WTC11 (cell line): ENCODE results near the gene FGFR3. TPM values are rescaled to one million over a fixed set of nuclear protein-coding genes. Genes with fewer than 3 reads are reported as not detected.

ENCODE experiments used
- ATAC-seq: fragments of 200-7000 bp; cut with Tn5 transposase; 2 replicates; pipeline ENCODE4 v1.10.0; 2021; ENCODE audit warnings: mild to moderate bottlenecking, moderate library complexity
- CTCF ChIA-PET: fragments of 300-600 bp; sonication (Branson Sonifier 250); formaldehyde crosslinking; loops from one replicate; lab custom pipeline; 2021; ENCODE audit warnings: antibody characterized with exemption; lab: Charles Lee
- POLR2A ChIA-PET: fragments of 350-600 bp; sonication (Branson Sonifier 250); formaldehyde crosslinking; loops from one replicate; lab custom pipeline; 2021; ENCODE audit warnings: antibody characterized with exemption; lab: Charles Lee
- DNase-seq: peaks from one replicate; pipeline ENCODE4 v3.0.0; 2021; ENCODE audit warnings: low spot score
- H3K27ac Mint-ChIP-seq: 2 replicates; pipeline ENCODE4 v1.8.0; 2021; ENCODE audit warnings: mixed read lengths
- H3K27me3 Mint-ChIP-seq: 2 replicates; pipeline ENCODE4 v1.8.0; 2021; ENCODE audit warnings: low read depth, mild to moderate bottlenecking, moderate library complexity, mixed read lengths
- H3K36me3 Mint-ChIP-seq: 2 replicates; pipeline ENCODE4 v1.8.0; 2021; ENCODE audit warnings: mixed read lengths
- H3K4me1 Mint-ChIP-seq: 2 replicates; pipeline ENCODE4 v1.8.0; 2022; ENCODE audit warnings: mixed read lengths
- H3K4me3 Mint-ChIP-seq: 2 replicates; pipeline ENCODE4 v1.8.0; 2021; ENCODE audit warnings: mild to moderate bottlenecking, moderate library complexity, mixed read lengths
- H3K9me3 Mint-ChIP-seq: 2 replicates; pipeline ENCODE4 v1.8.0; 2021; ENCODE audit warnings: mixed read lengths
- ATF1 ChIP-seq: sonication (generic); formaldehyde crosslinking; IDR thresholded peaks from 2 replicates; pipeline ENCODE4 v1.8.1; 2023; ENCODE audit warnings: mild to moderate bottlenecking, moderate library complexity, missing genetic modification reagents
- FOXK1 ChIP-seq: sonication (generic); formaldehyde crosslinking; IDR thresholded peaks from 2 replicates; pipeline ENCODE4 v1.8.0; 2022; ENCODE audit warnings: mild to moderate bottlenecking, moderate library complexity, missing genetic modification reagents
- GTF2I ChIP-seq: fragments of 250-450 bp; sonication (Bioruptor Pico); conservative IDR thresholded peaks from 2 replicates; pipeline ENCODE4 v1.4.0; 2021; ENCODE audit warnings: mild to moderate bottlenecking
- JAZF1 ChIP-seq: fragments of 250-450 bp; sonication (Bioruptor Pico); IDR thresholded peaks from 2 replicates; pipeline ENCODE4 v1.9.0; 2021; ENCODE audit warnings: moderate library complexity, mild to moderate bottlenecking, inconsistent platforms
- KAT7 ChIP-seq: sonication (generic); formaldehyde crosslinking; IDR thresholded peaks from 2 replicates; pipeline ENCODE4 v1.8.1; 2023; ENCODE audit warnings: missing genetic modification reagents, mild to moderate bottlenecking, borderline replicate concordance
- MAX ChIP-seq: sonication (generic); formaldehyde crosslinking; IDR thresholded peaks from 2 replicates; pipeline ENCODE4 v1.8.0; 2022; ENCODE audit warnings: mild to moderate bottlenecking, missing genetic modification reagents
- MXD4 ChIP-seq: fragments of 250-450 bp; sonication (Bioruptor Pico); IDR thresholded peaks from 2 replicates; pipeline ENCODE4 v1.8.0; 2021; ENCODE audit warnings: mild to moderate bottlenecking, moderate library complexity, borderline replicate concordance
- NR1H2 ChIP-seq: sonication (generic); formaldehyde crosslinking; IDR thresholded peaks from 2 replicates; pipeline ENCODE4 v1.9.0; 2021; ENCODE audit warnings: mild to moderate bottlenecking, moderate library complexity, missing genetic modification reagents
- NR2C2 ChIP-seq: sonication (generic); formaldehyde crosslinking; IDR thresholded peaks from 2 replicates; pipeline ENCODE4 v1.8.0; 2022; ENCODE audit warnings: mild to moderate bottlenecking, missing genetic modification reagents
- OVOL2 ChIP-seq: fragments of 250-450 bp; sonication (Bioruptor Pico); IDR thresholded peaks from 2 replicates; pipeline ENCODE4 v1.9.0; 2021; ENCODE audit warnings: mild to moderate bottlenecking, borderline replicate concordance
- PRDM15 ChIP-seq: sonication (generic); formaldehyde crosslinking; IDR thresholded peaks from 2 replicates; pipeline ENCODE4 v1.8.0; 2022; ENCODE audit warnings: missing genetic modification reagents
- SP1 ChIP-seq: sonication (generic); formaldehyde crosslinking; conservative IDR thresholded peaks from 2 replicates; pipeline ENCODE4 v1.8.1; 2022; ENCODE audit warnings: missing genetic modification reagents
- USF1 ChIP-seq: sonication (generic); formaldehyde crosslinking; IDR thresholded peaks from 2 replicates; pipeline ENCODE4 v1.8.0; 2022; ENCODE audit warnings: mild to moderate bottlenecking, missing genetic modification reagents
- ZBTB21 ChIP-seq: sonication (generic); formaldehyde crosslinking; IDR thresholded peaks from 2 replicates; pipeline ENCODE4 v1.8.1; 2023; ENCODE audit warnings: mild to moderate bottlenecking, missing genetic modification reagents, borderline replicate concordance
- ZNF121 ChIP-seq: sonication (generic); formaldehyde crosslinking; IDR thresholded peaks from 2 replicates; pipeline ENCODE4 v1.8.0; 2023; ENCODE audit warnings: missing genetic modification reagents
- ZNF138 ChIP-seq: sonication (generic); formaldehyde crosslinking; conservative IDR thresholded peaks from 2 replicates; pipeline ENCODE4 v1.8.1; 2022; ENCODE audit warnings: mild to moderate bottlenecking, moderate library complexity, missing genetic modification reagents
- ZNF219 ChIP-seq: sonication (generic); formaldehyde crosslinking; IDR thresholded peaks from 2 replicates; pipeline ENCODE4 v1.8.0; 2023; ENCODE audit warnings: missing genetic modification reagents, mild to moderate bottlenecking, borderline replicate concordance
- ZNF281 ChIP-seq: sonication (generic); formaldehyde crosslinking; IDR thresholded peaks from 2 replicates; pipeline ENCODE4 v1.8.0; 2023; ENCODE audit warnings: mild to moderate bottlenecking, missing genetic modification reagents
- ZNF423 ChIP-seq: fragments of 250-450 bp; sonication (Bioruptor Pico); IDR thresholded peaks from 2 replicates; pipeline ENCODE4 v2.1.2; 2022; ENCODE audit warnings: mild to moderate bottlenecking, moderate library complexity
- ZSCAN18 ChIP-seq: fragments of 250-450 bp; sonication (Bioruptor Pico); IDR thresholded peaks from 2 replicates; pipeline ENCODE4 v2.1.2; 2022; ENCODE audit warnings: mild to moderate bottlenecking, moderate library complexity
- total RNA-seq: library from RNA; stranded (reverse); gene quantifications from 3 replicates; pipeline ENCODE4 v1.2.3, GENCODE V29; 2021
- TF ChIP-seq, protein P1 (sequence below): sonication (generic); formaldehyde crosslinking; IDR thresholded peaks from 2 replicates; pipeline ENCODE4 v1.8.1; 2022; ENCODE audit warnings: low read depth, mild to moderate bottlenecking, moderate library complexity, missing genetic modification reagents, borderline replicate concordance
- TF ChIP-seq, protein P2 (sequence below): fragments of 250-450 bp; sonication (Bioruptor Pico); IDR thresholded peaks from 2 replicates; pipeline ENCODE4 v1.8.0; 2021; ENCODE audit warnings: mild to moderate bottlenecking

Gene FGFR3
- total RNA-seq, 1 experiment from 2014 or later = 19.9 TPM

DNA sequence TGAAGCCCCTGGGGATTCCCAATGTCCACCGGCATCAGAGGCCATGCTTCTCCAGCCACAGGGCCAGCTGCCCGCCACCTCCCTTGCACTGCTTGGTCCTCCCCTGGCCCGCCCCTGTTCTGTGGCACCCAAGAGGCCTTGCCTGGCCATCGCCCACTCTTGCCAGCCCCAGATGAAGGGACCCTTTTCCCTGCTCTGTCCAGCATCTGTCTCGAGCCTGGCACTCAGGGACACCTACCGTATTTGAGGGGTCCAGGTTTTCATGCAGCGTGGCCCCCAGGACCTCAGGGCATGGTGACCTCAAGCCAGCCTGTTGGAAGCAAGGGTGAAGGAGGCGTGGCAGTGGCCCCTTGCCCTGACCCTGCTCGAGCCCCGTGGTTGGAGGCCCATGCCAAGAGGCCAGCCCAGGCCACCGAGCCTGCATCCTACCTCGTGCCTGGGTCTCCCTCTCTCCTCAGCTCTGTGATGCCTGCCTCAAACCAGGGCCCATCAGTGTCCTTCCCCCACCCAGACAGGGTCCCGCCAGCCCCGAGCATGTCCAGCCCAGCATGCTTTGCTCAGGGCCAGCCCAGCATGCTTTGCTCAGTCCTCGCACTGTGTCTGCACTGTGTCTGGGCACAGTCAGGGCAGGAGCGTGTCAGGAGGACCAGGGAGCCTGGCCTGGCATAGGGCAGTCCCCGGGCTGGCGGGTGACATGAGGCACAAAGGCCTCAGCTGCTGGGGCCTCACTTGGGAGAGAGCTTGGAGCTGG is 14.3 kb upstream of the FGFR3 start (continued):
- TF ChIP-seq ATF1 (CRISPR knock-in tag) = no peak
- TF ChIP-seq ZNF138 = no peak
- no peak for TF ChIP-seq MXD4 (CRISPR knock-in tag)
- peak; percentile 42; the same call in 1 of the 2 replicates for TF ChIP-seq ZBTB21 (CRISPR knock-in tag)
- no peak for TF ChIP-seq ZSCAN18
- TF ChIP-seq NR2C2 = no peak
- TF ChIP-seq ZNF121 (CRISPR knock-in tag) = no peak
- no peak for TF ChIP-seq PRDM15 (CRISPR knock-in tag)
- no peak for TF ChIP-seq JAZF1 (CRISPR knock-in tag)
- TF ChIP-seq ZNF423 (CRISPR knock-in tag) = no peak
- TF ChIP-seq, protein P1, sequence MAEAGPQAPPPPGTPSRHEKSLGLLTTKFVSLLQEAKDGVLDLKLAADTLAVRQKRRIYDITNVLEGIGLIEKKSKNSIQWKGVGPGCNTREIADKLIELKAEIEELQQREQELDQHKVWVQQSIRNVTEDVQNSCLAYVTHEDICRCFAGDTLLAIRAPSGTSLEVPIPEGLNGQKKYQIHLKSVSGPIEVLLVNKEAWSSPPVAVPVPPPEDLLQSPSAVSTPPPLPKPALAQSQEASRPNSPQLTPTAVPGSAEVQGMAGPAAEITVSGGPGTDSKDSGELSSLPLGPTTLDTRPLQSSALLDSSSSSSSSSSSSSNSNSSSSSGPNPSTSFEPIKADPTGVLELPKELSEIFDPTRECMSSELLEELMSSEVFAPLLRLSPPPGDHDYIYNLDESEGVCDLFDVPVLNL (CRISPR knock-in tag) = peak; percentile 37; the same call in 1 of the 2 replicates
- TF ChIP-seq MAX (CRISPR knock-in tag) = peak; percentile 58; the same call in 1 of the 2 replicates

DNA sequence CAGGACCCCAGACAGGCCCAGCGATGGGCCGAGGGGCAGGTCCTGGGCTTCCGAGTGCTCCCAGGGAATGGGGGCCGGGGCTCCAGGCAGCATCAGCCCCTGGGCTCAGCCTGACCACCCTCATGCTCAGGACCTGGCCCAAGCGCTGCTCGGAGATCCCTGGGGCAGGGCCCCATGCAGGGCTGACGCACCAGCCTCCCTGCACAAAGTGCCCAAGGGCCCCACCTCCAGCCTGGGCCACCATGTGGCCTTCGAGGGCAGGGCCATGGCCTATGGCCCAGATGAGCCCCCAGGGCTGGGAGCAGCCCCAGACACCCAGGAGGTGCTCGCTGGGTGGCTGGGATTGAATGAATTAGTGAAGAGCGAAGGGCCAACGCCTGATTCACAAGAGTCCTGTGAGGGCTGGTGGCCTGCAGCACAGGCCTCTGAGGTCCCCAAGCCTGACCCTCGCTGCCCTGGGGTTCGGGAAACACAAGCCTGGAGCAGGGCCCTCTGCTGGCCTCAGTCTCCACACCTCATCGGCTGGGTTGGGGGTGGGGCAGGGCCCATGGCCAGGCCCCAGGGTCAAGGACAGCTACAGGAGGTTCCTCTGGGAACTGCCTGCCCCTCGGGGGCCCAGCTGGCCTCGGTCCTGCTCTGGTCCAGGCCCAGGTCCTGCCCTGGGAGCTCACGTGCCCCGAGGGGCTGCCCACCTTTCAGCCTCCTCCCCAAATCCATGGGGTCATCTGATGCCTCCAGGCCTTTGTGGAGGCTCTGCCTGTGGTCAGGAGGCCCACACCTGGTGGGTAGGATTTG is 13.3 kb upstream of the FGFR3 start:
- Mint-ChIP-seq H3K36me3 (no peaks in the 10 kb centered on the region), H3K4me3 (no peak overlapping the region), H3K9me3 (no peaks in the 10 kb centered on the region), H3K27me3 (no peaks in the 10 kb centered on the region), H3K27ac (peak overlapping the region; percentile 53; the same call in 1 of the 2 replicates), H3K4me1 (peaks cover 15% of the 10 kb centered on the region; the same call in 1 of the 2 replicates)
- no peak for ATAC-seq
- POLR2A ChIA-PET = no interaction called here
- DNase-seq = no peak
- CTCF ChIA-PET = interaction anchor here (1.4 to 6.1 kb wide), 4 partner anchors 10 to 32 kb away, joined by 6 to 88 read pairs (median 8); partner anchors contain the start of gene FGFR3
- TF ChIP-seq GTF2I (CRISPR knock-in tag) (no peak), SP1 (CRISPR knock-in tag) (no peak), ZNF219 (no peak), KAT7 (CRISPR knock-in tag) (no peak), FOXK1 (CRISPR knock-in tag) (no peak), USF1 (CRISPR knock-in tag) (no peak), ZNF281 (CRISPR knock-in tag) (no peak), NR1H2 (CRISPR knock-in tag) (no peak), OVOL2 (CRISPR knock-in tag) (no peak), ZNF138 (no peak)
- TF ChIP-seq, protein P2, sequence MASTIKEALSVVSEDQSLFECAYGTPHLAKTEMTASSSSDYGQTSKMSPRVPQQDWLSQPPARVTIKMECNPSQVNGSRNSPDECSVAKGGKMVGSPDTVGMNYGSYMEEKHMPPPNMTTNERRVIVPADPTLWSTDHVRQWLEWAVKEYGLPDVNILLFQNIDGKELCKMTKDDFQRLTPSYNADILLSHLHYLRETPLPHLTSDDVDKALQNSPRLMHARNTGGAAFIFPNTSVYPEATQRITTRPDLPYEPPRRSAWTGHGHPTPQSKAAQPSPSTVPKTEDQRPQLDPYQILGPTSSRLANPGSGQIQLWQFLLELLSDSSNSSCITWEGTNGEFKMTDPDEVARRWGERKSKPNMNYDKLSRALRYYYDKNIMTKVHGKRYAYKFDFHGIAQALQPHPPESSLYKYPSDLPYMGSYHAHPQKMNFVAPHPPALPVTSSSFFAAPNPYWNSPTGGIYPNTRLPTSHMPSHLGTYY (CRISPR knock-in tag) = no peak
